H54 (cell line): ENCODE measurements around the gene EBF3.

Source experiments
- DNase-seq: peaks from one replicate; pipeline ENCODE4 v3.0.0; 2011; ENCODE audit warnings: low spot score, mixed read lengths; ENCODE audit not compliant: insufficient read length
- FAIRE-seq: peaks from 3 replicates; lab custom pipeline; 2011; peaks lifted over from hg19 to GRCh38; lab: Jason Lieb, UNC
- POLR2A ChIP-seq: IDR thresholded peaks from 2 replicates; pipeline ENCODE4 v1.6.1; 2011; ENCODE audit warnings: low read depth, mild to moderate bottlenecking, low read length

The EBF3 gene

GRCh38 chr10:129912986-129913695, 50.9 kb downstream of the EBF3 start:
- DNase-seq, result no peak
- TF ChIP-seq POLR2A, result no peak
- FAIRE-seq, result no peak

DNA sequence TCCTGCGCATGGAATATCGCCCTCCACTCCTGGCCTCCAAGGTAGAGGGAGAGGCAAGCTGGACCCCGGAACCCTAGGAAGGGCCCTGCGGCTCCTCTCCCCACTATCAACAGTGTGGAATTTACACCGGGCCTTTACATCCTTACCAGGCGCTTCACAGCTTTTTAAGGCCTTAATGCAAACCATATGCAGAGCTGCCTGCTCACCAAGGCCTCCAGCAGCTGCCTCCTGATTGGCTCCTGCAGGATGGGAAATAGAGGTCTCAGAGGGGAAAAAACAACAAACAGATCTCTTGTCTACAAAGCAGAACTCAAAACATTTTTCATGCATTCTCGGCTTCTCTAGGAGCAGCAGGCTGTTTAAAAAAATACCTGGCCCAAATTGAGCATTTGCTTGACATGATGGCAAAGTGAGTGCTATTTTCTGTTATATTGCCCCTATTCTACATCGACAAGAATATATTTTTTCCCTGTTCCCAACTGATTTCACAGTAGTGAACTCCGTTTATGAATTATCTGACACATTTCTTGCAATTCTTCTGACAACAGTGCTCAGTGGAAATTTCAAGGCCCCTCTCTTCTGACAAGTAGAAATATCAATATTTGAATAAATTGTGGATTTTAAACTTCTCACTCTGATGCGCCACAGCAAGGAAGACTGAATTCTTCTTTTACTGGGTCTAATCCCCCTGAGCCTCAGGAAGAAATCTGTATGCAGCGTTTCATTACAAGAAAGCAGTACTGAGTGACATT, 51.7 kb downstream of the EBF3 start:
- DNase-seq (no peak), FAIRE-seq (no peak)
- TF ChIP-seq POLR2A, result no peak

DNA sequence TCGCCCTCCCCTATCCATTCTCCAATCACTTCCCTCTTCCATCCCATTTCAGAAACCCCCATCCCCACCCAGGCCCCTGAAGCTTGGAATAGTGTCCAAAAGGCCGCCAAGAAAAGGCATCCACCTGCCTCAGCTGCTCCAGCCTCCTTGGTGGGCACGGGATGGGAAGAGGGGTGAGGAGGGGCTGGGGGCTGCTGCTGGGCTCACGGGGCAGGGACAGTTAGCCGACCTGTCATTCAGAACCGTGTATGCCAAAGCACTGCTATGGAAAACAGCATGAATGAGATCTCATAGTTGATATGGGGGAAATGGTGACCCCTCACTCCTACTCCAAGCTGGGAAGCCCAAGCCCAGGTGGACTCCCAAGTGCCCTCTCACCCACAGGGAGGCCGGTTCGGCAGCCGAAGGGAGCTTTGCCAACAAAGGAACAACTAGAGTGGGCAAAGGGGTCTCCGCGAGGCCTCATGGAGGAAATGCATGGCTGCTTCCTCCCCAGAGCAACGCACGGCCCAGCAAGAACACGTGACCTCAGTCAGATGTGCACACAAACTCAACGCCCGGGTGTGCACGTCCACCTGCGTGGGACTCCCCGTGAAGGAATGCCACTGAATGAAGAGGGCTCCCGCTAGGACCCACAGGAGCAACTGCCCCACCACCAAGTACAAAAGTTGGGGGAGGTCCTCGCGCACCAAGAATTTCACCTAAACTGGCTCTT, 52.5 kb downstream of the EBF3 start:
- no peak for TF ChIP-seq POLR2A
- DNase-seq (no peak), FAIRE-seq (no peak)

- no peak for TF ChIP-seq POLR2A
- FAIRE-seq (no peak), DNase-seq (no peak)
These were observed 53.2 kb downstream of the EBF3 start for GRCh38 chr10:129910861-129911260.

DNA sequence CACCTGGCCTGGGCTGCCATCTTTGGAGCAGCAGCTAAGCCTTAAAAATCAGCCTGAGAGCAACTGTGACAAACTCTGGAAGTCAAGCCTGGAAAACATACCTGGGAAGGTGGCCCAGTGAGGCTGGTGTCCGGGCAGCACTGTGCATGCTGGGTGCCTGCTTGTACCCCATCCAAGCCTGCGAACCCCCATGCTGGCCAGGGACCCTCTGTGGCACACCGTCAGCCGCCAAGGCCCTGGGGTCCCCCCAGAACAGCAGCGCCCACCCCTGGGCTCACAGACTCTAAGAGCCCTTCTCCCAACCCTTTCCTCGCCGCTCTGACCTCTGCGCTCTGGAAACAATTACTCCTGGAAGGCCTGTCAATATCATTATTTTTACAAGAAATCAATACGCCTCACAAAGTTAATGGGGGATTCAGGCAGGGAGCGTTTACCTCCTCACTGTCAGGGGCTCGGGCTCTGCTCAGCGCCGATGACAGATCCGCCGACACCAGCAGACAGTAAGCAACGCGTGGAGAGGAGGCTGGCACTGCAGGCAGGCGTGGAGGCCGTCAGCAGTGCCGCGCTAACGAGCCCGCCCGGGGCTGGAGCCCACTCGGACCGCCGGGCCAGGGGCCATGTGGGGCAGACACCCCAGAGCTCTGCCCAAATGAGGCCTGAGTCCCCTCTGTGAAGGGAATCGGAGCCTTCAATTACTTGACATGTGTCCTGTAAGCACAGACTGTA, 54.4 kb downstream of the EBF3 start:
- no peak for DNase-seq
- no peak for FAIRE-seq
- TF ChIP-seq POLR2A, result no peak

- no peak for FAIRE-seq
- TF ChIP-seq POLR2A, result no peak
These were observed 55.0 kb downstream of the EBF3 start for GRCh38 chr10:129909080-129909479.

GRCh38 chr10:129908406-129908805, 55.7 kb downstream of the EBF3 start:
- FAIRE-seq, result no peak
- TF ChIP-seq POLR2A, result no peak

More at GRCh38 chr10:129909080-129909479, 55.0 kb downstream of the EBF3 start:
- DNase-seq, result no peak

DNA sequence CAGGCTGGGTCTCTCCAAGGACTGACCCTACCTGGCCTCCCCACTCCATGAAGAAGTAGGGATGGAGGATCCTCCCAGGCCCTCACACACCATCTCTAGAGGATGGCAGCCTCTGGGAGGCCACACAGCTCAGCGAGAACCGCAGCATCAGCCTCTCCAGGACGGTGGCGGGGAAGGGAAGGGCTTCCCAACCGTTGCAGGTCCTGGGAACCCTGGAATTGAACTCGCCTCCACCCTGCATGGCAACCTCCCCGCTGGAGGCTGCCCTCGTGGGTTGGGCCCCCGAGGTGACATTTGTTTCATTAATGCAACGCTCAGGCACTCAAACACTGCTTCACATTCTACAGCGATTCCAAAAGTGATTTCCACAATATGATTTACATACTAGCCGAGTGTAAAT, 58.5 kb downstream of the EBF3 start:
- FAIRE-seq, result no peak
- no peak for DNase-seq
- no peak for TF ChIP-seq POLR2A

More at GRCh38 chr10:129908406-129908805, 55.7 kb downstream of the EBF3 start:
- no peak for DNase-seq

- DNase-seq (no peak), FAIRE-seq (no peak)
- TF ChIP-seq POLR2A, result no peak
These were observed 59.8 kb downstream of the EBF3 start for GRCh38 chr10:129904323-129904722.

DNA sequence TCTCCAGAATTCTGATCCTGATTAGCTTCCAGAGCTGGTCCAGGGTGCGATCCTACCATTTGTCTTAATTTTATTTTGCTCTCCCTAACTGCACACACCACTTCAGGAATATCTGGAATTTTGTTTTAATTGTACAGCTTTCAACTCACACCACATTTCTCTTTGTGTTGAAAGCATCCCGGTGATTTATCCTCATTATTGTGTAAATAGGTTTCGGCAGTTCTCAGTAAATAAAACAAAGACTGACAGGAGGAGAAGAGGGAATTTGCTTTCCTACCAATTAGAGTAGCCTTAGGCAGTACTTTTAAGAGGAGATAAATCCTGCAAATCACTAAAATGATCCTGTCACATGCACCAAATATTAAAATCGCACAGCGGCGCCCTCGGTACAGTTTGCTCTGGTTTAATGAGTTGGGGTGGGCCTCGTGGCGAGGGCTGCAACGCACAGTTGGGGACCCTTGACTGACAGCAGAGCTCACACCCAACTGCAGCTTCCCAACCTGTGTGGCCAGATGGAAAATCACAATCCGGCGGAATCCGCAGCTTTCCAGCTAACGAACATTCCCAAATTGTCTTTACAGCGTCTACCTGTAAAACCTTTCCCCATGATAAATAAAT, 62.6 kb downstream of the EBF3 start:
- DNase-seq (no peak), FAIRE-seq (no peak)
- TF ChIP-seq POLR2A, result no peak

GRCh38 chr10:129900825-129901224, 63.2 kb downstream of the EBF3 start:
- no peak for DNase-seq
- FAIRE-seq, result no peak
- TF ChIP-seq POLR2A, result no peak

DNA sequence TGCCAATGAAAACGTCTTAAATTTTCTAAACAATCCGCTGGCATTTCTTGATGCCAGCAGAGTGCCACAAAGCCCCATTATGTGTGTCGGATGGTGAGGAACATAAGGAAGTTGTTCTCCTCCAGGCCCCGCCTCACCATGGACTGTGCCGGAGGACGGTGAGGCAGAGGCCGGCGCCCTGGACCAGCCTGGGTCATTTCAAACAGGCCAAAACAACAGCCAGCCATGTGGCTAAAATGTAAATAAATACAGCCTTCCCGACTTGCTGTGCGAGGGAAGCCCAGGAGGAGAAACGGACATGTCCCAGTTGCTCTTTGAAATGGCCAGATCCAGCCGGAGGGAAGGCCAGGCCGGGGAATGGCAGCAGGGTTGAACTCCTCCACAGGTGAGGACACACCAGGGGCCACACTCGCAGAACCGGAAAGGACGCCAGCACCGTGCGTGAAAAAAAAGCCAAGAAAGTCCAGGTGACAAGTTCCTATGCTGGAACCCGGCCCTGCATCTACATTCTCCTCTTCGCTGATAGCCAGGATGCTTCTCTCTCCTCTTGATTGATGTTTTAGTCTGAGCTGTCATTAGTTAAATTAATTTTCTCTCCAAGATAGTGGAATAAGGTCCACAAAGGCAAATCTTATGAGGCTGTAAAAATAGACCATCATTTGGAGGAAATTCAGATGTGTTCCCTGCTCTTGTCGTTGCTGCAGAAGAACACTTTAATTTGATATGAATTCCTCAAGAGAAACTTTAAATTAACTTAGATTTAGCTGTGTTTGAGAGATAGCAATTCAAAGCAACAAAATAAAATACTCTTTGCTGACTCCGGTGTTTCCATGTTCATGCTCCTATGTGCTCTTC, 64.6 kb downstream of the EBF3 start:
- FAIRE-seq (no peak), DNase-seq (no peak)
- TF ChIP-seq POLR2A, result no peak

- no peak for FAIRE-seq
- no peak for TF ChIP-seq POLR2A
- no peak for DNase-seq
These were observed 65.3 kb downstream of the EBF3 start for GRCh38 chr10:129898706-129899268.
